ENCODE results near the gene LAMA2. TPM values are rescaled to one million over a fixed set of nuclear protein-coding genes. Genes with fewer than 3 reads are reported as not detected.

Gene LAMA2
- total RNA-seq, 1 experiment from 2014 or later: 0.02 TPM

DNA sequence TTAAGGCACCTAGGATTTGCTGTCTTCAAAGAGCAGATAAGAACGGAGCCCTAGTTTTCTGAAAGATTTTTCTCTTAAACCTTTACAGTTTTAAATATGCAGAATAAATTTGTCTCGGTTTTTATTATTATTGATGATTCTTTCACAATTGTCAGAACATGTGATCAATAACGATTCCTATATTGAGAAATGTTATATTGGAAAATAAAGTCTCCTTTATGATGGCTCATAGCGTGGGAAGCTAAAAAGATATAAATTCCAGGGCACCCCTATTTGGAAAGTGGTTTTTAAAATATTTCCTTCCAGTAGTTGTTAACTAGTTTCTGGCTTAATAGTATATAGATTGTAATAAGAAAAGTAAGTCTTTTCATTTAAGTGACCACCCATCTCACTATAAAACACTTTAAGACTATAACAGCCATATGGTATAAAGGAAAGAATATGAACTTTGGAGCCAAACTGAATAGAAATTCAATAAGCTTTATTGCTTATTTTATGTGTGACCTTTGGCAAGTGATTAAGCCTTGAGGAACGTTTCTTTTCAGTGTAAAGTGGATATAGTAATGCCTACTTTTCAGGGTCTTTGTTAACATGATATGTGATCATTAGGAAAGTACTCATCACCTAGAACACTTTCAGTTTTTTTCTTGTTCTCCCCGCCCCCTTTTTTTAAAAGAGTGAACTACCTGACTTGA, 369.6 kb downstream of the LAMA2 start:
- Histone ChIP-seq H3K36me3 (ENCODE audit: control insufficient read depth, insufficient read depth, low read length) (no peaks in the 10 kb centered on the region), H3K4me3 (ENCODE audit: low read depth, low read length) (no peak overlapping the region), H3K9me3 (no peaks in the 10 kb centered on the region), H3K4me1 (no peaks in the 10 kb centered on the region), H3K27me3 (replicated peaks; ENCODE audit: control insufficient read depth, insufficient read depth, low read length) (no peaks in the 10 kb centered on the region)
- Mint-ChIP-seq H3K27me3 (ENCODE audit: insufficient read depth, unreplicated experiment) (peaks cover 14% of the 10 kb centered on the region), H3K4me3 (ENCODE audit: unreplicated experiment) (no peak overlapping the region), H3K4me1 (ENCODE audit: low read depth, unreplicated experiment) (no peaks in the 10 kb centered on the region), H3K27ac (ENCODE audit: unreplicated experiment) (no peak overlapping the region), H3K9me3 (ENCODE audit: unreplicated experiment) (no peaks in the 10 kb centered on the region), H3K36me3 (ENCODE audit: insufficient read depth, unreplicated experiment) (no peaks in the 10 kb centered on the region)
- POLR2A ChIA-PET: no interaction called here
- CTCF ChIA-PET: interaction anchor here (1.0 kb wide), 1 partner anchor 445 kb away, joined by 4 read pairs; no protein-coding TSS in a partner anchor
- TF ChIP-seq, protein P1, sequence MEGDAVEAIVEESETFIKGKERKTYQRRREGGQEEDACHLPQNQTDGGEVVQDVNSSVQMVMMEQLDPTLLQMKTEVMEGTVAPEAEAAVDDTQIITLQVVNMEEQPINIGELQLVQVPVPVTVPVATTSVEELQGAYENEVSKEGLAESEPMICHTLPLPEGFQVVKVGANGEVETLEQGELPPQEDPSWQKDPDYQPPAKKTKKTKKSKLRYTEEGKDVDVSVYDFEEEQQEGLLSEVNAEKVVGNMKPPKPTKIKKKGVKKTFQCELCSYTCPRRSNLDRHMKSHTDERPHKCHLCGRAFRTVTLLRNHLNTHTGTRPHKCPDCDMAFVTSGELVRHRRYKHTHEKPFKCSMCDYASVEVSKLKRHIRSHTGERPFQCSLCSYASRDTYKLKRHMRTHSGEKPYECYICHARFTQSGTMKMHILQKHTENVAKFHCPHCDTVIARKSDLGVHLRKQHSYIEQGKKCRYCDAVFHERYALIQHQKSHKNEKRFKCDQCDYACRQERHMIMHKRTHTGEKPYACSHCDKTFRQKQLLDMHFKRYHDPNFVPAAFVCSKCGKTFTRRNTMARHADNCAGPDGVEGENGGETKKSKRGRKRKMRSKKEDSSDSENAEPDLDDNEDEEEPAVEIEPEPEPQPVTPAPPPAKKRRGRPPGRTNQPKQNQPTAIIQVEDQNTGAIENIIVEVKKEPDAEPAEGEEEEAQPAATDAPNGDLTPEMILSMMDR (IDR thresholded peaks at IDR 0.05; ENCODE audit: insufficient read depth in 1 of 2, low read depth in 1 of 2, low read length in 1 of 2, severe bottlenecking in 1 of 2, unreplicated experiment in 1 of 2): no peak
- intact Hi-C loops (cut with micrococcal nuclease; ENCODE audit: unreplicated experiment): loop anchor here (1.0 to 10.0 kb wide), 6 partner anchors 38 to 1518 kb away; no protein-coding TSS in a partner anchor
- BruUV-seq (replicated peaks): no TSS peak
- DNase-seq: no peak

DNA sequence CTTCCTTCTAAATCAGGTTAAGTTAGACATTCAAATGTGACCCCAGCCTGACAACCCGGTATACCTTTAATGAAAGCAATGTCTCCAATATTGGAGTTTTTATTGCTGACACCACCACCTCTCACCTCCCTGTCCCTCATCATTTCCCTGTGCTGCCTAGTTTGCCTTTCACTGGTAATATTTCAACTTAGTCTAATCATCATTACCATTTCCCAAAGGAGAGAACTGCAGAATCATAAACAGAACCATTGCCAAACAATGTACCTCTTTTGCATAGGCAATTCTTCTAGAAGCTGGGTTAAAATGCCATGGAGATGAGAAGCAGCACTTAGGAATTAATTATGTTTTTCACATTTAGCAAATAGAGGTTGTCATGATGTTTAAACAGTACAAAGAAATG, 370.3 kb downstream of the LAMA2 start:
- Histone ChIP-seq H3K4me3 (ENCODE audit: low read depth, low read length) (no peak overlapping the region), H3K9me3 (no peaks in the 10 kb centered on the region), H3K27me3 (replicated peaks; ENCODE audit: control insufficient read depth, insufficient read depth, low read length) (no peaks in the 10 kb centered on the region), H3K36me3 (ENCODE audit: control insufficient read depth, insufficient read depth, low read length) (no peaks in the 10 kb centered on the region), H3K4me1 (no peaks in the 10 kb centered on the region)
- Mint-ChIP-seq H3K27ac (ENCODE audit: unreplicated experiment) (no peak overlapping the region), H3K4me1 (ENCODE audit: low read depth, unreplicated experiment) (no peaks in the 10 kb centered on the region), H3K27me3 (ENCODE audit: insufficient read depth, unreplicated experiment) (peaks cover 14% of the 10 kb centered on the region), H3K4me3 (ENCODE audit: unreplicated experiment) (no peak overlapping the region), H3K9me3 (ENCODE audit: unreplicated experiment) (no peaks in the 10 kb centered on the region), H3K36me3 (ENCODE audit: insufficient read depth, unreplicated experiment) (no peaks in the 10 kb centered on the region)
- ChIA-PET CTCF (no interaction called here), POLR2A (no interaction called here)
- DNase-seq: no peak
- intact Hi-C loops (cut with micrococcal nuclease; ENCODE audit: unreplicated experiment): loop anchor here (2.0 to 10.0 kb wide), 2 partner anchors 38 to 1518 kb away; no protein-coding TSS in a partner anchor
- no TSS peak for BruUV-seq (replicated peaks)
- TF ChIP-seq, protein P1 (IDR thresholded peaks at IDR 0.05; ENCODE audit: insufficient read depth in 1 of 2, low read depth in 1 of 2, low read length in 1 of 2, severe bottlenecking in 1 of 2, unreplicated experiment in 1 of 2): no peak

DNA sequence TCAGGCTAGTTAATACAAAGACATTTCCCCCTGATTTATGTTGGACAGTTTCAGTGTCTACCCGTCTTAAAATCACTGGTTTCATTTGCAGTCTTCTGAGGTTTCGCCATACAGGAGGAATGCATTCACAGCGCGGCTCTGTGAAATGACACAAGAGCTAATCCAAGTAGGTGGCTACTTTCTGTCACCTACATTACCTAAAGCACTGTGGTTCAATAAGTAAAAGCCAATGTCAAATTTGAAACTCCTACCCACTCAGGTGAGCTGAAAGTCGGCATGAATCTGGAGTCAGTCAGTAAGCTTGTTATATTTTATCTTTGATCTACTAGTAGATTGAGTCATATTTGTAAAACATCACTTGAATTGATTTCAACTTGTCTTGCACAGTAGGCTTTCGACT, 370.8 kb downstream of the LAMA2 start:
- no peak overlapping the region for H3K4me3 ChIP-seq (ENCODE audit: low read depth, low read length)
- H3K27me3 ChIP-seq (replicated peaks; ENCODE audit: control insufficient read depth, insufficient read depth, low read length): no peaks in the 10 kb centered on the region
- H3K27me3 Mint-ChIP-seq (ENCODE audit: insufficient read depth, unreplicated experiment): peaks cover 14% of the 10 kb centered on the region
- intact Hi-C loops (cut with micrococcal nuclease; ENCODE audit: unreplicated experiment): loop anchor here (2.0 to 10.0 kb wide), 2 partner anchors 39 to 1519 kb away; no protein-coding TSS in a partner anchor
- no peaks in the 10 kb centered on the region for H3K4me1 Mint-ChIP-seq (ENCODE audit: low read depth, unreplicated experiment)
- H3K36me3 ChIP-seq (ENCODE audit: control insufficient read depth, insufficient read depth, low read length): no peaks in the 10 kb centered on the region
- BruUV-seq (replicated peaks): no TSS peak
- no peaks in the 10 kb centered on the region for H3K4me1 ChIP-seq
- H3K27ac Mint-ChIP-seq (ENCODE audit: unreplicated experiment): no peak overlapping the region
- H3K4me3 Mint-ChIP-seq (ENCODE audit: unreplicated experiment): no peak overlapping the region
- ChIA-PET POLR2A (no interaction called here), CTCF (no interaction called here)
- H3K36me3 Mint-ChIP-seq (ENCODE audit: insufficient read depth, unreplicated experiment): no peaks in the 10 kb centered on the region
- DNase-seq: no peak
- no peaks in the 10 kb centered on the region for H3K9me3 Mint-ChIP-seq (ENCODE audit: unreplicated experiment)
- H3K9me3 ChIP-seq: no peaks in the 10 kb centered on the region
- TF ChIP-seq, protein P1 (IDR thresholded peaks at IDR 0.05; ENCODE audit: insufficient read depth in 1 of 2, low read depth in 1 of 2, low read length in 1 of 2, severe bottlenecking in 1 of 2, unreplicated experiment in 1 of 2): no peak
